Stimulated activated CD8-positive, alpha-beta memory T cell treated with anti-CD3 and anti-CD28 coated beads, Interleukin-15, amount 100 ng/mL, for 4 hours (primary cell): ENCODE data around the gene P2RX1.

Experiments used
- DNase-seq, 2 donors: peaks; one replicate each; pipeline ENCODE4 v3.0.0-alpha.2; 2020; ENCODE audit warnings: low read depth in 2 of 2

The P2RX1 gene

GRCh38 chr17:3924512-3925350 lies 8.5 kb upstream of the P2RX1 start:
- no peak for DNase-seq

GRCh38 chr17:3923466-3924190 lies 7.4 kb upstream of the P2RX1 start:
- DNase-seq: no peak

- DNase-seq: no peak
These were observed 6.5 kb upstream of the P2RX1 start for GRCh38 chr17:3922765-3923164.

- no peak for DNase-seq
These were observed 5.4 kb upstream of the P2RX1 start for GRCh38 chr17:3921502-3922319.

- DNase-seq: no peak
These were observed 4.7 kb upstream of the P2RX1 start for GRCh38 chr17:3921006-3921405.

- DNase-seq: no peak
These were observed 2.9 kb upstream of the P2RX1 start for GRCh38 chr17:3919123-3919624.

GRCh38 chr17:3918372-3919122 lies 2.3 kb upstream of the P2RX1 start:
- DNase-seq: no peak

GRCh38 chr17:3917391-3917931 lies 1.2 kb upstream of the P2RX1 start:
- DNase-seq: no peak

- no peak for DNase-seq
These were observed 560 bp upstream of the P2RX1 start for GRCh38 chr17:3916825-3917224.

GRCh38 chr17:3915581-3915994 lies 677 bp downstream of the P2RX1 start:
- DNase-seq: no peak

- no peak for DNase-seq
These were observed 2.0 kb downstream of the P2RX1 start for GRCh38 chr17:3914312-3914670.

GRCh38 chr17:3913531-3914311 lies 2.5 kb downstream of the P2RX1 start:
- peak; percentile 49 to 51 for DNase-seq

GRCh38 chr17:3912827-3913226 lies 3.4 kb downstream of the P2RX1 start:
- DNase-seq: no peak

- peak; percentile 22 to 34 for DNase-seq
These were observed 4.8 kb downstream of the P2RX1 start for GRCh38 chr17:3911271-3912053.

- DNase-seq: no peak
These were observed 5.6 kb downstream of the P2RX1 start for GRCh38 chr17:3910420-3911270.

GRCh38 chr17:3909257-3909656 lies 7.0 kb downstream of the P2RX1 start:
- DNase-seq: no peak

GRCh38 chr17:3907483-3908216 lies 8.6 kb downstream of the P2RX1 start:
- no peak for DNase-seq

- DNase-seq: no peak
These were observed 9.4 kb downstream of the P2RX1 start for GRCh38 chr17:3906881-3907280.
